SH-SY5Y (cell line): ENCODE data around the gene CHI3L1.

Source experiments
- GATA2 ChIP-seq: IDR thresholded peaks from 2 replicates; pipeline ENCODE4 v1.6.1; 2011; ENCODE audit warnings: mild to moderate bottlenecking, low read depth, low read length
- GATA3 ChIP-seq: IDR thresholded peaks from 2 replicates; pipeline ENCODE4 v1.6.1; 2011; ENCODE audit warnings: low read depth, mild to moderate bottlenecking, low read length, moderate library complexity

Gene CHI3L1

DNA sequence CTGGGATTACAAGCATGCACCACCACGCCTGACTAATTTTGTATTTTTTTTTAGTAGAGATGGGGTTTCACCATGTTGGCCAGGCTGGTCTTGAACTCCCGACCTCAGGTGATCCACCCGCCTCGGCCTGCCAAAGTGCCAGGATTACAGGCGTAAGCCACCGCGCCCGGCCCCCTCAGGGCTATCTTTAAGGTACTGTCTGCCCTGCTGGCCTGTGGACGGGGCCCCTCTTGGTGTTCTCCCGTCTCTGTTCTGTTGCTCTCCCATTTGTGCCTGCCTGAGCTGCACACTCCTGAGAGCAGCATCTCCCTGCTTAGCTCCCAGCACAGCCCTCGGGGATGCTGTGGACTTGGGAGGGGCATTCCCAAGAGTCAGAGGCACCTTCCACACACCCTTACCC is 24.8 kb downstream of the CHI3L1 start:
- TF ChIP-seq GATA2, result no peak
- TF ChIP-seq GATA3, result no peak

DNA sequence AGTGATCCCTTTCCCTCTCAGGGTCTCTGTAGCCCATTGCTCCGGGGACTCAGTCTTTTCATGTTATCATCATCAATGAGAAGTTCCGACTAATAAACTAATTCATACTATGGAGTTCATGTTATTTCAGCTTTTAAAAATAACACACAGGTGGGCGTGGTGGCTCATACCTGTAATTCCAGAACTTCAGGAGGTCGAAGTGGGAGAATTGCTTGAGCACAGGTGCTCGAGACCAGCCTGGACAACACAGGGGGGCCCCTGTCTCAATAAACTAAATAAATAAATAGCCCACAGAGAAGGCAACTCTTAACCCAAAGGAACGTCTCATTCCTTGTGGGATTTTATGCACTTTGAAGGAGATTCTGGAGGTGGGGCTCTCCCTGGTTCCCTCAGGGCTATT is 25.3 kb downstream of the CHI3L1 start:
- no peak for TF ChIP-seq GATA3
- TF ChIP-seq GATA2, result no peak

DNA sequence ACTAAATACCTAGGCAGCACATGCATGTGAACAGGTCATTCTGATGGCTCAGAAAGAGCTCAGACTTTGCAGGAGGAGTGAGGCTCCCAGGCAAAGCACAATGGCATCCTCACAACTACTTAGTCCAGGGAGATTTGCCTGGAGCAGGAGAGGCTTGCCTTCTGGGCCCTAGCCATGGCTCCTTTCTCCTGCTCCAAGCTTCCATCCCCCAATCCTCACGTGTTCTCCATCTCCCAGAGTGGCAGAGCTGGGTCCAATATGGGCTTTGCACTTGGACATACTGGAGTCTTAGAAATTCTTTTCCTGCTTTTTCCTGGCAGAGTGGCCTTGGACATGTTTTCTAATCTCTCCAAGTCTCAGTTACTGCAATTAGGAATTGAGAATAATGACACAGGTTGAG is 26.7 kb downstream of the CHI3L1 start:
- TF ChIP-seq GATA3 (no peak), GATA2 (no peak)

DNA sequence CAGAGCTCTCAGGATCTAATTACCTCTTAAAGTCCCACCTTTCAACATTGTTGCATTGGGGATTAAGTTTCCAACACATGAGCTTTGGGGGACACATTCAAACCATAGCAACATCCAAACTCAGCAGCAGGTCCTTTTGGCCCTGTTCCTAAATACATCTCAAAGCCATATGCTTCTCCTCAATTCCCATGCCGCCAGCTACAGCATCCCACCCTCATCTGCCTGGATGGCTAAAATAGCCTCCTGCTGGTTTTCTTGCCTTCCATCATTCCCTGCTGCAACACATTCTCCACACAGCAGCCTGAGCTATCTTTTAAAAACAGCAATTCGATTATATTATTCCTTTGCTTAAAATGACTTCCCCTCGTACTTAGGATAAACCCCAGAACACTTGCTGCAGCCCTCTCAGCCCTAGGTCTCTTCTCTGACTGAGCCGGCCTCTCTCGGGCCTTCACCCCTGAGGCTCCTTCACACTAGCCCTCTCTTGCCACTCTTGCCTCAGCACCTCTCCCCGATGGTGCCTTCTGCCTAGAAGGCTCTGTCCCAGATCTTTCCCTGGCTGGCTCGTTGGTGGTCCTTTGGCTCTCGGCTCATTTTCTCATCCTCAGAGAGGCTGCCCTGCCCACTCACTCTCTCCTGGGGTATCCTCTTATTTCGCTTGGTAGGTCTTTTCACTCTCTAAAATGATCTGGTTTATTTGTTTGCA is 27.4 kb downstream of the CHI3L1 start:
- TF ChIP-seq GATA2 (no peak), GATA3 (no peak)

DNA sequence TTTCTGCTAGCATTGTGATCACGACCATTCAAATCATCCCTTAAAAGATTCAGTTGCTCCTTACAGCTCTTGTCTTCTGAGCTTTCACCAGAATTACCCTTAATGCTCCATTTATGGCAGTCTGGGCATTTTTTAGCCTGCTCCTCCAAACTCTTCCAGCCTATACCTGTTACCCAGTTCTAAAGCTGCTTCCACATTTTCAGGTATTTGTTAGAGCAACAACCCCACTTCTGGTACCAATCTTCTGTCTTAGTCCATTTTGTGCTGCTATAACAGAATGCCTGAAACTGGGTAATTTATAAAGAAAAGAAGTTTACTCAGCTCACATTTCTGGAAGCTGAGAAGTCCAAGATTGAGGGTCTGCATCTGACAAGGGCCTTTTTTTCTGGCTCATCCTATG is 28.1 kb downstream of the CHI3L1 start:
- no peak for TF ChIP-seq GATA2
- no peak for TF ChIP-seq GATA3

DNA sequence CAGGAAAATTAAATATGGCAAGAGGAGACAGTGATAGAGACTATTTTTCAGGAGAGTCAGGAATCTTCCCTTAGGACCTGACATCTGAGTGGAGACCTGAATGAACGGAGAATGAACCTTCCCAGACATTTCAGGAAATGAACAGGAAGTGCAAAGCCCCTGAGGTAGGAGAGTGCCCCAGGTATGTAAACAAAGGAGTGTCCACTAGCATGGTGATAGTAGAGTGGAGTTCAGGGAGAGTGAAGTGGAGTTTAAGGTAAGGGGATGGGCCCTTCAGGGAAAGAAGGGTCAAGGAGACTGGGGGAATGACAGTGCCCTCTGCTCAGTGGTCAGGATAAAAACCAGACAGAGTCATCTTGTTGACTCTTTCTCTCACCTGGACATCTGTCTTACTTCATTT is 30.2 kb downstream of the CHI3L1 start:
- TF ChIP-seq GATA3 (no peak), GATA2 (no peak)

DNA sequence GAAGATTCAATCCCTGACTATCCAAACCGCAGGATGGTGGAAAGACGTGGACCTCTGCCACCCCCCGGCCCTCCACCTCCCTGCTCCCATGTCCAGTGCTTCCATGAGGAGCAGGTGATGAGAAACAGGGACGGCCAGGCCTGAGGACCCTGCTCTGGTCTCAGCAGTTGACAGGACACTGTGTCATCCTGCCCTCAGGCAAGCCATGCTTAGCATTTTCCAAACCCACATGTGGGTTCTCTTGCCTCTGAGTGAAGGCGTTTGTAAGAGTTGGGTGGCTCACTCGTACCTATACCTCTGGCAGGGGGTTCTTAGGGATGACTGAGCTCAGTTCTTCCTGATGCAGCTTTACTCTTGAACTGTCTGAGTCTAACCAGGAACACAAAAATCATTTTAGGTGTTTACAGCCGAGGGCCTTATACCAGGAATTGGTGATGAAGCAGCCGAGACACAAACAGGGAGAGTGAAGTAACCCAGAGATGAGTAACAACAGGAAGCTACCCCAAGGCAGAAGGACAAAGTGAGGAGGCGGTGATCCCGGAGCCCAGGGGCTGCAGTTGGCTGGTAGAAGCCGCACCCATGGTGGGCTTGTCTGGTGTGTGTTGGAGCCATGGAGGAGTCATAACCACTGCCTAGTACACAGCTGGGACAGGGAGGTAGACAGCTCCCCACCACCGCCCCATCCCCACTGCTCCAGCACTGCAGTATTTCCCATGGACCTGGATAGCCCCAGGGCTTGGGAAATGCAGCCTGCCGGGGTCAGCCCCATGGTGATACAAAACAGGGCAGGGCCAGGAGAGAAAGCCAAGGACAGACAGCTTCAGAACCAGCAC is 32.3 kb downstream of the CHI3L1 start:
- TF ChIP-seq GATA2 (no peak), GATA3 (no peak)

DNA sequence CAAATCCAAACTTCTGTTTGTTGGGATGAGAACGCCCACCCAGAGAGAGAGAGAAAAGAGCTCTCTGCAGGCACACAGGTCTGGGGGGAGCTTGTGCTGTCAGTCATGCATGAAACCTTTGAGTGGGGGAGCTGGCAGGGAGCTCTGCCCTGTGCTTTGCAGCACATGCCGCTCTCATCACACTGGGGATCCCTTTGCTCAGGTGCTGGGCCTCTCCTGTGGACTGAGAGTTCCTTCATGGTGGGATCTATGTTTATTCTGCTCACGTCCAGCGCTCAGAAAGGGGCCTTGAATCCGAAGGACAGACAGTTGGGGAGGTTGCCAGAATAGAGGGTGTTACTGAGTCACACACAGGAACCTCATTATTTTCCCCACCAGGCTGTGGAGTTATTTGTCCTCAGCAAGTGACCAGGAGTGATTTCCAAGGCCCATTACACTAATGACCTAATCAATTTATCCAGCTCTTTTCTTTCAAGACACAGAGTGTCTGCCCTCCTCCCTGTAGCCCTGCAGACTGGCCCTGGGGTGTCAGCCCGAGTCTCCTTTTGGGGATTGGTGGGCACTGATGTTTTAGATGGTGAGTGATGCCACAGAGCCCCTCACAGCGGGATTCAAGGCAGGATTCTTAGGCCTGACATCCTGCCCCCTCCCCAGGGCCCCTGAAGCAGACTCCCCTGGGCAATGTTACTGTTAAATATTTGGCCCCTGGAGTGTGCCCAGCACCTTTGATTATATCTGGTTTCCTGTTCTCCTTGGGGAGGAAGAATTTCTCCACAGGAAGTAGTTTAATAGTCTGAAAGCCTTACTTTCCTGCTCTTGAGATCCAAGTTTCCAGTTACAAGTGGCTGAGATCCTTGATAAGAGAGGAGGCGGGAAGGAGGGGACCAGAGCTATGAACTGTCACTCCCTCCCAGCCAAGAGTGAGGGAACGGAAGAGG is 33.2 kb downstream of the CHI3L1 start:
- TF ChIP-seq GATA3 (no peak), GATA2 (peak; percentile 41; the same call in 1 of the 2 replicates)

DNA sequence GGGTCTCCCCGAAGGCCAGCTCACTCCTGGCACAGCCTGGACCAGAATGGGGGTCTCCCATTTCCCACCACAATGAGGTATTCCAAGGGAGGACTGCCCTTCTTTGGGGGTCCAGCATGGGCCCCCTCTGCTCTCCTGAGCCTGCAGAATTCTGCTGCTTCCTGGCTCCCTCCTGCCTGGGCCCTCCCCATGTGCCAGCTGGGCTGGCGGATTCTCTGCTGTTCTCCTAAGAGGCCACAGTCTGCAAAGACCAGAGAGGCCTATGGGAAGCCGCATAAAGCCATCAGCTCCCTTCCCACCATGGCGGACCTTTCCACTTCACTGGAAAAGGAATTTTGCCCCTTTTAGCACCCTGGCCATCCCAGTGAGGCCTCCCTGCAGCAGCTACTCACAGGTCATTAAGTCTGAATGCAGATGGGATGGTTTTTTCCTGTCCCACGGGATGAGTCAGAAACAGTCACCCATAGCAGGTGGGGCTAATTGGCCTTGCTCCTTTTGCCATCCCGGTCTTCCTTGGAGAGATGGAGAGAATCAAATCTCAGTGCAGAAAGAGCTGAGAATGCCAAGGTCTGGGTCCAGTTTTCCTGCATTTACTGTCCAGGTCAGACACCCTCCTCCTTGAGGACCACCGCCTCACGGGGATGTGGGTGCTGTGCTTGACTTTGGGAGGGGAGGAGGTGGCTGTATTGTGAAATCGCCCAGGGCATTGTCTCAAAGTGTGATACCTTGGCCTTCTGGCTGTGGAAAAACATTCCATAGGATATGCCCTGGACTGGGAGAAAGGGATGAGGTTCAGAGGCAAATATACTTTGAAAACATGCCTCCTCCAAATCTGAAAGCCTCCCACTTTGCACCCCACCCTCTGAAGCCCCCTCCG is 34.1 kb downstream of the CHI3L1 start:
- no peak for TF ChIP-seq GATA3
- no peak for TF ChIP-seq GATA2

DNA sequence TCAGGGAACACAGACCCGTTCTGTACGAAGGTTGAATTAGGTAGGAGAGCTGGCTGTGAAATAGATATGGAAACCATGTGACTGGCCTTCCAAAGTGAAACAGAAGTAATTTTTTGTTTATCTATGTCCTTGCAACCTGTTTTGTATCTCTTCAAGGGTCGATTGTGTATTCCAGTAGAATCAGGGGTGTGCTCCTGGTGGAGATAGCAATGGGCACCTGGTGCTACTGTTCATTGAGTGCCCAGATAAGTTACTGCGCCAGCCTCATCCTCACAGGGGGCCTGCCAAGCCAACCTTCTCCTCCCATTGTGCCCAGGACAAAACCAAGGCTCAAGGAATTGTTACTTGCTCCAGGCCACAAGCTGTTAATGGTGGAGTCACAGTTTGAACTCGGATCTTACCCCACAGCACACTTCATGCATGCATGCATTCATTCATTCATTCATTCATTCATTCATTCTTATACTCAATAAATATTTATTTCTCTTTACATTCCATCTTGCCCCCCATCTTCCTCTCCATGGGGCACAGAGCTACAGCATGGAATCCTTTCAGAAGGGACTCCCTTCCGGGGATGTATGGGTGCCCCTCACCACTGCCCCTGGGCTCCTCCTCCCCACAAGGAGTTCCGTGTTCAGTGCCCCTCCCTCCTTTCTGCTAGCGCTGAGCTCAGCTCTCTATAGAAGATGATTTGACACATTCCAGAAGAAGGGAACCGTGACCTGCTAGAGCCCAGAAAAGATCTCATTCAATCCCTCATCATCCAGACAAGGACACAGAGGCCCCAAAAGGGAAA is 34.9 kb downstream of the CHI3L1 start:
- TF ChIP-seq GATA3, result no peak
- TF ChIP-seq GATA2, result no peak

DNA sequence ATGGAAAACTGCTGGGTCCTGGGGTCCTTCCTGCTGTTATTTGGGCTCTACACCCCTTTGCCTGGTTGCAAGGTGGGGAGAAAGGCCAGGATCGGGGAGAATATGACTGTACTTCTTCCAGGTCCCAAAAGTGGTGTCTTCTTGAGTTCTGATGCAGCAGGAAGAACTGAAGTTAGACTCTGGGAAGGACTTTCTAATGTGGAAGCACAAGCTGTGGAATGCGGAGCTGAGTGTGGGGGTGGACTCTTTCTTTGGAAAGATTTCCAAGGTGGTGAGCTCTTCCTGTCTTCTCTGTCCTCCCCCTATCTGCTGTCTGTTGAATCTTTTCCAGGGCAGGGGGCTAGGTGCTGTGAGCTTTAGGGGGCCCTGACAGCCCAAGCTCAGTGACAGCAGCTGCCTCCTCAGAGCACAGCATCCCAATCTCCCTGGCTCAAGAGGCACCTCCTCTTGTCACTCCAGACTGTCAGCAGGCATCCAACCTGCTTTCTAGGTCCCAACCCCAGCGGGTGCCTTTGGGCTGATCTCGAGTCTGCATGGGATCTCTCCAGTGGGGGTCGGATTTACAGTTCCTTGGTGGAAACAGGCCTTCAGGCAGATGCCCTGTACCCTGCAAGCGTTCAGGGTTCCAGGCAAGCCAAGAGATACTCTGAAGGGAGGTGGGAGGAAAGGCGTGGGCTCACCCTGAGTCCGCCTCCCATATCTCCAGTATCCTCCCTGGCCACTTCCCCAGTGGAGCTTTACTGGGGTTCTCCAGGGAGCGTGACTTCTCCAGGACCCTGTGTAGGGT is 35.8 kb downstream of the CHI3L1 start:
- TF ChIP-seq GATA2 (no peak), GATA3 (no peak)
